NCI-H748 (cell line): ENCODE measurements around the gene KRTAP10-2.
A peak's percentile ranks its signal among the peaks of the same experiment; 100 is the strongest.
"Not testable (repeated sequence)": the region's sequence is repeated elsewhere in the genome, so short reads cannot be mapped to it uniquely, and the experiment has no call there.

Experiments
- DNase-seq: peaks from one replicate; lab custom pipeline; 2025; ENCODE audit not compliant: unreplicated experiment; lab: John Stamatoyannopoulos, UW

The KRTAP10-2 gene

DNA sequence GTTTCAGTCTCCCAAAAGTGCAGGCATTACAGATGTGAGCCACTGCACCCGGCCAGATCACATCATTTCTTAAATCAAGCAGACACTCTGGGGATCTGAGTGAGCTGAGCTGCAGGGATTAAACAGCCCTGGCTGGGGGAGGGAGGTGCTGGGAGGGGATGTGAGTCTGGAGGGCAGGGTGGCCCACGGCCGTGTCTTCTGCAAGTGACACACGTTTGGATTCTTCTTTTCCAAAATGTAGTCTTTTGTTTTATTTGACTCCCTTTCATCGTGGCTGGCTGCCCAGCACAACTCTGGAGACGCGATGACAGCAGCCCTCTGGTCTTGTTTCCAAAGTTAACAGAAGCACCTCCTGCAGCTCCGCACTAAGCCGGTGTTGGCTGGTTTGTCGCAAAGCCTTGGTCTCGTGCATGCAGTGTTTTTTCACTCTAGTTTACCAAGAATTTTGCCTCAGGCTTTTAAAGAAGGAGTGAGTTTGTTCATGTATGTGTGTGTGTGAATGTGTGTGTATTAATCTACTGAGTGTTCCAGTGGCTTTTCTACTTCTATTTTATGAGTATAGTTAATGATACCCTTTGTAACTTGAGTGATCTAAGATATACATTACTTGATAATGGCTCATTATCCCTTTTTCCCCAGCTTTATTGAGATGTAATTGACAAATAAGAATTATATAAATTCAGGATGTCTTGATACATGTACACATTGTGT lies 31.9 kb upstream of the KRTAP10-2 start:
- peak; percentile 61 for DNase-seq

- no peak for DNase-seq
Measured at GRCh38 chr21:44582055-44582454, 30.8 kb upstream of the KRTAP10-2 start.

GRCh38 chr21:44581158-44581557 lies 29.9 kb upstream of the KRTAP10-2 start:
- no peak for DNase-seq

- DNase-seq: not testable (repeated sequence)
Measured at GRCh38 chr21:44580231-44580821, 29.0 kb upstream of the KRTAP10-2 start, which contains the start of gene KRTAP10-5. TSS of gene KRTAP10-5 (minus strand) at chr21:44580604. CDS start at chr21:44580578, 26 bp downstream.

DNA sequence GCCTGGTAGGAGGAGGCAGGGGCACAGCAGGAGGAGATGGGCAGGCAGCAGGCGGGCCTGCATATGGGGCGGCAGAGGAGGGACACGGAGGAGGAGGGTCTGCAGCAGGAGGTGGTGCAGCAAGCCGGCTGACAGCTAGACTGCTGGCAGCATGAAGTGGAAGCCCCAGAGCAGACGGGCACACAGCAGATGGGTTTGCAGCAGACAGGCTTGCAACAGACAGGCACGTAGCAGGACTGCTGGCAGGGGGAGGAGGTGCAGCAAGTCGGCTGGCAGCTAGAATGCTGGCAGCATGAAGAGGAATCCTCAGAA lies 28.5 kb upstream of the KRTAP10-2 start:
- DNase-seq: no peak

DNA sequence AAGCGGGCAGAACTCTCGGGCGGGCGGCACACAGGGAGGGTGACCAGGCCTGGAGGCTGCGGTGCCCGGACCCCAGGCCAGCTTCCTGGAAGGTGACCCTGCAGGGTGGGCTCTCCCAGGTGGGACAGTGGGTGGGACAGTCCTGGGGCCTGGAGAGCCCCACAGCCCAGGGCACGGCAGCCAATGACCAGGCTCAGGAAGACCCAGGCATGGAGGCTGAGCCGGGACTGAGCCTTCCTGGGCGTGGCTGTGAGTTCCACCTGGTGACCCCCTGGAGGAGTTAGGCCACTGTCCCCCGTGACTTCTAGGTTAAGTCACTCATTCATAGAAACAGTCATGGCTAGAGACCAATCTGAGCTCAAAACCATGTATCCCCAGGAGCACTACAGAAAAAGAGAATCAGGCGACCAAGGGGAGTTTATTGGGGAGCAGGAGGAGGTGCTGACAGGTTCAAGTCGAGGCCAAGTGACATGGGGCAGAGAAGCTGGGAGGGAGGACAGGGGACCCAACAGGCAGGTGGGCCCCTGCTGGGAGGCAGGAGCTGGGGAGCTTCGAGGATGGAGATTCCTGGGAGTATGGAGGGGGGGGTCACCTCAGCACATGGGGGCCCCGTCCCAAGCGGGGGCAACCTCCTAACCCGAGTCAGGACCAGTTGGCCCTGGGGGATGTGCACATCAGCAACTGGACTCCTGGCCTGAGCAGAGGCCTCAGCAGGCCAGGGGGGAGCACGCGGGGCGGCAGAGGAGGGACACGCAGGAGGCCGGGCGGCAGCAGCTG lies 27.9 kb upstream of the KRTAP10-2 start:
- no peak for DNase-seq

DNA sequence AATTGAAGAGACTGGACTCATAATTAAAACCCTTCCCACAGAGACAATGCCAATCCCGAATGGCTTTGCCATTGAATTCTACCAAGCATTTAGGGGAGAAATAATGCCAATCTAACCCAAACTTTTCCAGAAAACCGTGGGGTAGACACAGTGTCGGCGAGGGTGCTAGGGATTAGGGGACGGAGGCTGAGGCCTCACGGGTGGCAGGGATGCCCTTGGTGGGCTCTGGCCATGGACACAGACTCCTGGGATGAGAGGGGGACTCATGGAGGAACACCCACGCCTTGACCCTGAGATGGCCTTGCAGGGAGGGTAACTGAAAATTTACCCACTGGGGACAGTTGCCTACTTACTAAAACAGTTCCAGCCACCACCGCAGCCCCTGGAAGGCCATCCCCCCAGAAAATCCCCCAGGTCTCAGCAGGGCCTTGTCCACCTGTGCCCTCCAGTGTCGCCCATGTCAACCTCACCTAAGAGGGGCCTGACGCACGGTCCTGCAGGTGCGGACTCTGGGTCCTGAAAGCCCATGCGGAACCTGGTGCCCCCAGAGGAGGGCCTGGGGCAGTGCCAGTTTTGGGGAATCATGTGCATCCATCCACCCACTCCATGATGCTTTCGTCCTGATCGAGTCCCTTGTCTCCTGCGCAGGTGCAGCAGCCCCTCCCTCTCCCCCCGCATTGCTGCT lies 27.2 kb upstream of the KRTAP10-2 start:
- no peak for DNase-seq

GRCh38 chr21:44576025-44576420 lies 24.7 kb upstream of the KRTAP10-2 start:
- DNase-seq: no peak

- no peak for DNase-seq
Measured at GRCh38 chr21:44575307-44576024, 24.2 kb upstream of the KRTAP10-2 start.

DNA sequence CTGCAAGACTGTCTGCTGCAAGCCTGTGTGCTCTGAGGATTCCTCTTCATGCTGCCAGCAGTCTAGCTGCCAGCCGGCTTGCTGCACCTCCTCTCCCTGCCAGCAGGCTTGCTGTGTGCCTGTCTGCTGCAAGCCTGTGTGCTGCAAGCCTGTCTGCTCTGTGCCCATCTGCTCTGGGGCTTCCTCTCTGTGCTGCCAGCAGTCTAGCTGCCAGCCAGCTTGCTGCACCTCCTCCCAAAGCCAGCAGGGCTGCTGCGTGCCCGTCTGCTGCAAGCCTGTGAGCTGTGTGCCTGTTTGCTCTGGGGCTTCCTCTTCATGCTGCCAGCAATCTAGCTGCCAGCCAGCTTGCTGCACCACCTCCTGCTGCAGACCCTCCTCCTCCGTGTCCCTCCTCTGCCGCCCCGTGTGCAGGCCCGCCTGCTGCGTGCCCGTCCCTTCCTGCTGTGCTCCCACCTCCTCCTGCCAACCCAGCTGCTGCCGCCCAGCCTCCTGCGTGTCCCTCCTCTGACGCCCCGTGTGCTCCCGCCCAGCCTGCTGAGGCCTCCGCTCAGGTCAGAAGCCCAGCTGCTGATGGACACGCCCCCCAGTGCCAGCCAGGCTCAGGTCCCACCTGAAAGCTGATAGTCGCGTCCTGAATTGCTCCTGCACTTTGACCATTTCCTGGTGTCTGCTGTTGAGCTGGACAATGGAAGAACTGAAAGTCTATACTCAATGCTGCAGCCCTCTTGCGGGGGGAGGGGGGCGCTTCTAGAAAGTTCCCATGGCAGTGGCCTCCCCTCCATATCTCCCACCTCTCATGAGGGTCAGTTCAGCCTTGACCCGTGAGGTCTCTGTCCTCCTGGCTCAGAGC lies 23.4 kb upstream of the KRTAP10-2 start:
- DNase-seq: peak; percentile 79

- DNase-seq: not testable (repeated sequence)
Measured at GRCh38 chr21:44573630-44574456, 22.5 kb upstream of the KRTAP10-2 start, which contains the start of gene KRTAP10-4. TSS of gene KRTAP10-4 (plus strand) at chr21:44573729. CDS start at chr21:44573759, 30 bp downstream.

DNA sequence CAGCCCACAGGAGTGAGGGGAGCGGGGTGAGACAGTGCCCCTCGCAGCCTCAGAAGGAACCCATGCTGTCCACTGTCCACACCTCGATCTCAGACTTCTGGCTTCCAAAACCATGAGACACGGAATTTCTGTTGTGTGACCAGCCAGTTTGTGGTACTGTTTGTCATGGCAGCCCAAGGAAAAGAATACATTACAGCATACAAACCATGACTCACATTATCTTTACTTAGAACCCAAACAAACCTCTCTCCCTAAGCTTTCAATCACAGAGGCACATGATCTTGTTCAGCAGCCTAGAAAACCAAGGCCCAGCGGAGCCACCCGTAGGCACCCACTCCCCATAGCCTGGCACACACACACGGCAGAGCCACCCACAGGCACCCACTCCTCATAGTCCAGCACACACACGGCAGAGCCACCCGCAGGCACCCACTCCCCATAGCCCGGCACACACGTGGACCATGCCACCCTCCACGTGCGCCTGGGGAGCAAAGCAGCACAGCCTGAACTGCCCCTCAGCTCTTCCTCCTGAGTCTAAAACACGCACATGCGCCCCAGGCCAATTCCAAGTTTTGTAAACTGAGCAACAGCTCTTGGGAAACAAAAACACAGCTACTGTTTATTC lies 21.8 kb upstream of the KRTAP10-2 start:
- DNase-seq: no peak

GRCh38 chr21:44571844-44572782 lies 20.8 kb upstream of the KRTAP10-2 start:
- DNase-seq: no peak

DNA sequence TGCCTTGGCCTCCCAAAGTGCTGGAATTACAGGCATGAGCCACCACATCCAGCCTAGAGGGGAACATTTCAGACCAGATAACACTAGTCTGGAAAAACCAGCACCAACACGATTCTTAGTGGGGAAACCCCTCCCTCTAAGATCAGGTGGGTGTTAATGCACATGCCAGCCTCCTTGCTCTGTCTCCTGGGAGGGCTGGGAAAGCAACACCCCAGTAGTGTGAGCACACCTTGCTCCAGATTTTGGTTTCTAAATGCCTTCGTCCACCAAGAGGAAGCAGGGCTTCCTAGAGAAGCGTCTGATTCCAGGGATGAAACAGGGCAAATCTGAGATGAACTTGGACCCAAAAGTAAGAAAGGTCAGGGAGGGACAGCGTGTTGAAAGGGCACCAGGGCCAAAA lies 20.0 kb upstream of the KRTAP10-2 start:
- no peak for DNase-seq

DNA sequence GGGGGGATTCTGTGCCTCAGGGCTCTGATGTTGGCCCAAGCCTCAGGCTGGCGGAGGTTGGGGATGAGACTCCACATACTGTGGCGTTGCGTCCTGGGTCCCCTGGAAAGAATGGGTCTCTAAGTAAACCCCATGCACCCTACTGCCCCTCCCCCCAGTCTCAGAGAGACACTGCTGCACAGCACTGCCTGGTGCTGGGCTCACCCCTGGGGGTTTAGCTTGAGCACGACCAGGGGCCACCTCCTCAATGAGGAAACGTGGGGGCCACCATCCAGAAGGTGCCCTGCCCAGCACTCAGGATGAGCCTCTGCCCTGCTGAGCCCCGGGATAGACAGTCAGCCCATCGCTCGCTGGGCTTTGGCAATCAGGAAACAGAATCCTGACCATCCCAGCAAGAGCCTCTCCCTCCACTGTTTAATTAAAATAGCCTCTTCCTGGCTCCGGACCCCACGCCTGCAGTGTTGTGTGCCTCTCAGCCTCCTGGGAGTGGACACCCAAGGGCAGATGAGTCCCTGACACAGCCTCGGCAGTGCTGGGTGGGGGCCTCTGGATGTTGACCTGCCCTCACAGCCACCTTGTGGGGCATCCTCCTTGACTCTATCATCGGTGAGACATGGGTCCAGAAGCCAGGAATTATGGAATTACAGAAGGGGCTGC lies 18.7 kb upstream of the KRTAP10-2 start:
- DNase-seq: no peak

- peak; percentile 62 for DNase-seq
Measured at GRCh38 chr21:44568667-44569556, 17.6 kb upstream of the KRTAP10-2 start.
